K562 (cell line): Measurements from ENCODE around the gene ZNRF2.

ENCODE experiments used
- CTBP1 ChIP-seq: fragments of 450-650 bp; IDR thresholded peaks from 2 replicates; pipeline ENCODE4 v1.6.1; 2016; ENCODE audit warnings: borderline replicate concordance
- FOXA3 ChIP-seq, 2 experiments: fragments of 450-650 bp in 1 of 2; sonication (generic) in 1 of 2; formaldehyde crosslinking; IDR thresholded peaks in 1 of 2; conservative IDR thresholded peaks in 1 of 2; 2 replicates each; pipeline versions ENCODE4 v1.4.0 to v1.8.0; 2020 to 2022; ENCODE audit warnings: mild to moderate bottlenecking in 2 of 2, missing genetic modification reagents in 1 of 2
- HNRNPH1 ChIP-seq: fragments of 200-400 bp; formaldehyde crosslinking; optimal IDR thresholded peaks from 2 replicates; pipeline ENCODE3; 2017; ENCODE audit warnings: low read depth, mild to moderate bottlenecking, low read length, moderate library complexity
- JUND ChIP-seq, 2 experiments: IDR thresholded peaks; 2 replicates in 1 of 2; 3 replicates in 1 of 2; pipeline ENCODE4 v1.6.1; 2011; ENCODE audit warnings: borderline replicate concordance in 2 of 2, low read depth in 2 of 2, low read length in 2 of 2, improper control_type of control experiment in 1 of 2, missing biosample characterization in 1 of 2, missing genetic modification characterization in 1 of 2, missing genetic modification reagents in 1 of 2
- TF ChIP-seq, protein P1 (sequence below), 3 experiments: IDR thresholded peaks in 2 of 3; conservative IDR thresholded peaks in 1 of 3; 2 replicates each; pipeline ENCODE4 v1.5.1; 2011 to 2012; ENCODE audit warnings: low read length in 3 of 3, mild to moderate bottlenecking in 3 of 3, control low read depth in 2 of 3, improper control_type of control experiment in 1 of 3, inconsistent platforms in 1 of 3, low read depth in 1 of 3, mixed read lengths in 1 of 3, moderate library complexity in 1 of 3; ENCODE audit not compliant: insufficient read depth in 2 of 3
- TF ChIP-seq, protein P2 (sequence below): sonication (generic); formaldehyde crosslinking; IDR thresholded peaks from 2 replicates; pipeline ENCODE4 v1.9.0; 2022; ENCODE audit warnings: mild to moderate bottlenecking, missing genetic modification reagents
- TF ChIP-seq, protein P3 (sequence below): fragments of 250-450 bp; sonication (Bioruptor Pico); IDR thresholded peaks from 2 replicates; pipeline ENCODE4 v1.5.0; 2020; ENCODE audit warnings: mild to moderate bottlenecking, borderline replicate concordance
- TF ChIP-seq, protein P4 (sequence below): fragments of 450-650 bp; formaldehyde crosslinking; IDR thresholded peaks from 2 replicates; pipeline ENCODE4 v1.4.0; 2022; ENCODE audit warnings: missing genetic modification characterization

DNA sequence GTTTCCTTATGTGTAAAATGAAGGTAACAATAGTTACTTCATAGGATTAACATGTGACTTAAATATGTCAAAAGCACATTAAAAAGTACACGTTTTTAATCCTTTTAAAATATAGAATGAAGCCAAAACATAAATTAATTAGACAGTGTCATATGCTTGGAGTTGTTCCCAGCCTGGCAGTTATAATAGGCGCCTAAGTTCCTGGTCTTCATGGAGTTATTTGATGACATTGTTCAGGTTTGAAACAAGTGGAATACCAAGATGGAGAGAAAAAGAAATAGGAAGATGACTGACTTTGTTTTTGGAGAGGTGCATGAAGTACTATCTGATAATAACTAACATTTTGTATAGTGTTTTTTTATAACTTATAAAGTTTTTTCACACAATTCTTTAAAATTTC, 67.3 kb downstream of the ZNRF2 start:
- no peak for TF ChIP-seq FOXA3 (CRISPR knock-in tag; conservative IDR thresholded peaks at IDR 0.05 in 1 of 2, IDR thresholded peaks at IDR 0.05 in 1 of 2)
- TF ChIP-seq HNRNPH1 = no peak
- TF ChIP-seq, protein P1, sequence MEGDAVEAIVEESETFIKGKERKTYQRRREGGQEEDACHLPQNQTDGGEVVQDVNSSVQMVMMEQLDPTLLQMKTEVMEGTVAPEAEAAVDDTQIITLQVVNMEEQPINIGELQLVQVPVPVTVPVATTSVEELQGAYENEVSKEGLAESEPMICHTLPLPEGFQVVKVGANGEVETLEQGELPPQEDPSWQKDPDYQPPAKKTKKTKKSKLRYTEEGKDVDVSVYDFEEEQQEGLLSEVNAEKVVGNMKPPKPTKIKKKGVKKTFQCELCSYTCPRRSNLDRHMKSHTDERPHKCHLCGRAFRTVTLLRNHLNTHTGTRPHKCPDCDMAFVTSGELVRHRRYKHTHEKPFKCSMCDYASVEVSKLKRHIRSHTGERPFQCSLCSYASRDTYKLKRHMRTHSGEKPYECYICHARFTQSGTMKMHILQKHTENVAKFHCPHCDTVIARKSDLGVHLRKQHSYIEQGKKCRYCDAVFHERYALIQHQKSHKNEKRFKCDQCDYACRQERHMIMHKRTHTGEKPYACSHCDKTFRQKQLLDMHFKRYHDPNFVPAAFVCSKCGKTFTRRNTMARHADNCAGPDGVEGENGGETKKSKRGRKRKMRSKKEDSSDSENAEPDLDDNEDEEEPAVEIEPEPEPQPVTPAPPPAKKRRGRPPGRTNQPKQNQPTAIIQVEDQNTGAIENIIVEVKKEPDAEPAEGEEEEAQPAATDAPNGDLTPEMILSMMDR (IDR thresholded peaks at IDR 0.05 in 2 of 3, conservative IDR thresholded peaks at IDR 0.05 in 1 of 3; ENCODE audit: insufficient read depth in 2 of 3, low read depth in 1 of 3, low read length in 3 of 3) = no peak
- no peak for TF ChIP-seq CTBP1
- TF ChIP-seq, protein P2, sequence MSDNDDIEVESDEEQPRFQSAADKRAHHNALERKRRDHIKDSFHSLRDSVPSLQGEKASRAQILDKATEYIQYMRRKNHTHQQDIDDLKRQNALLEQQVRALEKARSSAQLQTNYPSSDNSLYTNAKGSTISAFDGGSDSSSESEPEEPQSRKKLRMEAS (CRISPR knock-in tag) = no peak
- TF ChIP-seq, protein P3, sequence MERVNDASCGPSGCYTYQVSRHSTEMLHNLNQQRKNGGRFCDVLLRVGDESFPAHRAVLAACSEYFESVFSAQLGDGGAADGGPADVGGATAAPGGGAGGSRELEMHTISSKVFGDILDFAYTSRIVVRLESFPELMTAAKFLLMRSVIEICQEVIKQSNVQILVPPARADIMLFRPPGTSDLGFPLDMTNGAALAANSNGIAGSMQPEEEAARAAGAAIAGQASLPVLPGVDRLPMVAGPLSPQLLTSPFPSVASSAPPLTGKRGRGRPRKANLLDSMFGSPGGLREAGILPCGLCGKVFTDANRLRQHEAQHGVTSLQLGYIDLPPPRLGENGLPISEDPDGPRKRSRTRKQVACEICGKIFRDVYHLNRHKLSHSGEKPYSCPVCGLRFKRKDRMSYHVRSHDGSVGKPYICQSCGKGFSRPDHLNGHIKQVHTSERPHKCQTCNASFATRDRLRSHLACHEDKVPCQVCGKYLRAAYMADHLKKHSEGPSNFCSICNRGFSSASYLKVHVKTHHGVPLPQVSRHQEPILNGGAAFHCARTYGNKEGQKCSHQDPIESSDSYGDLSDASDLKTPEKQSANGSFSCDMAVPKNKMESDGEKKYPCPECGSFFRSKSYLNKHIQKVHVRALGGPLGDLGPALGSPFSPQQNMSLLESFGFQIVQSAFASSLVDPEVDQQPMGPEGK (CRISPR knock-in tag) = no peak
- no peak for TF ChIP-seq JUND (IDR thresholded peaks at IDR 0.05; ENCODE audit: borderline replicate concordance, low read depth, low read length)
- TF ChIP-seq JUND (tag; IDR thresholded peaks at IDR 0.05; ENCODE audit: borderline replicate concordance, low read depth, low read length) = no peak
- TF ChIP-seq, protein P4, sequence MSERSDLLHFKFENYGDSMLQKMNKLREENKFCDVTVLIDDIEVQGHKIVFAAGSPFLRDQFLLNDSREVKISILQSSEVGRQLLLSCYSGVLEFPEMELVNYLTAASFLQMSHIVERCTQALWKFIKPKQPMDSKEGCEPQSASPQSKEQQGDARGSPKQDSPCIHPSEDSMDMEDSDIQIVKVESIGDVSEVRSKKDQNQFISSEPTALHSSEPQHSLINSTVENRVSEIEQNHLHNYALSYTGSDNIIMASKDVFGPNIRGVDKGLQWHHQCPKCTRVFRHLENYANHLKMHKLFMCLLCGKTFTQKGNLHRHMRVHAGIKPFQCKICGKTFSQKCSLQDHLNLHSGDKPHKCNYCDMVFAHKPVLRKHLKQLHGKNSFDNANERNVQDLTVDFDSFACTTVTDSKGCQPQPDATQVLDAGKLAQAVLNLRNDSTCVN (CRISPR knock-in tag) = no peak
